H9 (cell line): Measurements from ENCODE around the gene SPRYD4. TPM values are rescaled to one million over a fixed set of nuclear protein-coding genes. Genes with fewer than 3 reads are reported as not detected.

Experiments
- DNase-seq: peaks from one replicate; pipeline ENCODE4 v3.0.0-alpha.2; 2017
- H2AFZ ChIP-seq: one replicate; pipeline ENCODE4 v1.6.1; 2013; ENCODE audit warnings: mild to moderate bottlenecking, low read length, control low read depth, moderate library complexity
- H2AK5ac ChIP-seq: 2 replicates; pipeline ENCODE4 v1.6.1; 2013; ENCODE audit warnings: low read length, control low read depth, mixed read lengths; ENCODE audit not compliant: insufficient read length
- H2BK120ac ChIP-seq: one replicate; pipeline ENCODE4 v1.6.1; 2013; ENCODE audit warnings: low read depth, mild to moderate bottlenecking, low read length, control low read depth, inconsistent platforms; ENCODE audit not compliant: poor library complexity, severe bottlenecking
- H2BK12ac ChIP-seq: 2 replicates; pipeline ENCODE4 v1.6.1; 2013; ENCODE audit warnings: low read length, control low read depth, mixed read lengths, low read depth; ENCODE audit not compliant: insufficient read length
- H2BK15ac ChIP-seq: 2 replicates; pipeline ENCODE4 v1.6.1; 2013; ENCODE audit warnings: low read depth, low read length, control low read depth
- H2BK20ac ChIP-seq: one replicate; pipeline ENCODE4 v1.6.1; 2013; ENCODE audit warnings: low read depth, mild to moderate bottlenecking, low read length, control low read depth, inconsistent platforms; ENCODE audit not compliant: poor library complexity, severe bottlenecking
- H2BK5ac ChIP-seq: 2 replicates; pipeline ENCODE4 v1.6.1; 2013; ENCODE audit warnings: low read length, control low read depth, mixed read lengths; ENCODE audit not compliant: insufficient read length
- H3K14ac ChIP-seq: 2 replicates; pipeline ENCODE4 v1.6.1; 2013; ENCODE audit warnings: low read length, control low read depth; ENCODE audit not compliant: insufficient read depth
- H3K18ac ChIP-seq: 2 replicates; pipeline ENCODE4 v1.6.1; 2013; ENCODE audit warnings: low read depth, mild to moderate bottlenecking, mixed read lengths, low read length, control low read depth; ENCODE audit not compliant: insufficient read length
- H3K23ac ChIP-seq: 2 replicates; pipeline ENCODE4 v1.6.1; 2013; ENCODE audit warnings: low read length, control low read depth, mixed read lengths, low read depth; ENCODE audit not compliant: insufficient read length
- H3K23me2 ChIP-seq: 2 replicates; pipeline ENCODE4 v1.6.1; 2013; ENCODE audit warnings: low read depth, mild to moderate bottlenecking, mixed read lengths, low read length, control low read depth; ENCODE audit not compliant: insufficient read length, poor library complexity, severe bottlenecking
- H3K27ac ChIP-seq: 2 replicates; pipeline ENCODE4 v1.5.1; 2013; ENCODE audit warnings: low read length, control low read depth, mixed read lengths, low read depth; ENCODE audit not compliant: insufficient read length
- H3K27me3 ChIP-seq: 2 replicates; pipeline ENCODE4 v1.6.1; 2013; ENCODE audit warnings: low read length, control low read depth, inconsistent platforms; ENCODE audit not compliant: insufficient read depth
- H3K4ac ChIP-seq: 2 replicates; pipeline ENCODE4 v1.6.1; 2013; ENCODE audit warnings: low read depth, mild to moderate bottlenecking, control low read depth, inconsistent platforms, low read length, moderate library complexity
- H3K4me1 ChIP-seq: 2 replicates; pipeline ENCODE4 v1.6.1; 2013; ENCODE audit warnings: low read length, control low read depth, inconsistent platforms; ENCODE audit not compliant: insufficient read depth
- H3K4me2 ChIP-seq: 2 replicates; pipeline ENCODE4 v1.6.1; 2013; ENCODE audit warnings: low read length, control low read depth, mixed read lengths; ENCODE audit not compliant: insufficient read length, insufficient read depth
- H3K56ac ChIP-seq: 2 replicates; pipeline ENCODE4 v1.6.1; 2013; ENCODE audit warnings: low read depth, mild to moderate bottlenecking, mixed read lengths, low read length, control low read depth; ENCODE audit not compliant: insufficient read length
- H3K79me1 ChIP-seq: 2 replicates; pipeline ENCODE4 v1.6.1; 2013; ENCODE audit warnings: low read depth, mild to moderate bottlenecking, moderate library complexity, low read length, control low read depth, inconsistent platforms; ENCODE audit not compliant: insufficient read depth, poor library complexity, severe bottlenecking
- H3K79me2 ChIP-seq: 2 replicates; pipeline ENCODE4 v1.6.1; 2013; ENCODE audit warnings: low read length, control low read depth, inconsistent platforms; ENCODE audit not compliant: insufficient read depth
- H3K9ac ChIP-seq: 2 replicates; pipeline ENCODE4 v1.6.1; 2013; ENCODE audit warnings: low read length, control low read depth, mixed read lengths; ENCODE audit not compliant: insufficient read length; ENCODE audit errors: extremely low read depth
- H3K9me3 ChIP-seq: one replicate; pipeline ENCODE4 v1.6.1; 2013; ENCODE audit warnings: low read depth, low read length, inconsistent platforms; ENCODE audit not compliant: control insufficient read depth
- H3T11ph ChIP-seq: one replicate; pipeline ENCODE4 v1.6.1; 2013; ENCODE audit warnings: mild to moderate bottlenecking, low read length, control low read depth, inconsistent platforms
- H4K20me1 ChIP-seq: one replicate; pipeline ENCODE4 v1.6.1; 2013; ENCODE audit not compliant: control insufficient read depth, insufficient read length, insufficient read depth
- H4K5ac ChIP-seq: 2 replicates; pipeline ENCODE4 v1.6.1; 2013; ENCODE audit warnings: low read depth, mild to moderate bottlenecking, mixed read lengths, low read length, control low read depth; ENCODE audit not compliant: insufficient read length
- H4K8ac ChIP-seq: replicated peaks from 2 replicates; pipeline ENCODE4 v1.6.1; 2013; ENCODE audit warnings: low read length, control low read depth, mixed read lengths, low read depth; ENCODE audit not compliant: insufficient read length
- H4K91ac ChIP-seq: 2 replicates; pipeline ENCODE4 v1.6.1; 2013; ENCODE audit warnings: low read depth, mild to moderate bottlenecking, moderate library complexity, mixed read lengths, low read length, control low read depth; ENCODE audit not compliant: insufficient read length
- H3K27ac Mint-ChIP-seq, 3 experiments: 2 replicates in 2 of 3; 3 replicates in 1 of 3; pipeline ENCODE4 v1.8.0; 2020 to 2021; ENCODE audit warnings: mixed read lengths in 3 of 3, mild to moderate bottlenecking in 1 of 3, moderate library complexity in 1 of 3
- H3K27me3 Mint-ChIP-seq: 2 replicates; pipeline ENCODE4 v1.8.0; 2021; ENCODE audit warnings: low read depth, mild to moderate bottlenecking, moderate library complexity, mixed read lengths
- H3K36me3 Mint-ChIP-seq, 3 experiments: 2 replicates in 2 of 3; 3 replicates in 1 of 3; pipeline ENCODE4 v1.8.0; 2020 to 2021; ENCODE audit warnings: low read depth in 3 of 3, mixed read lengths in 3 of 3; ENCODE audit not compliant: insufficient read depth in 1 of 3
- H3K4me1 Mint-ChIP-seq, 2 experiments: 2 replicates each; pipeline ENCODE4 v1.8.0; 2020; ENCODE audit warnings: mixed read lengths in 2 of 2
- H3K4me3 Mint-ChIP-seq, 2 experiments: 2 replicates in 1 of 2; 3 replicates in 1 of 2; pipeline ENCODE4 v1.8.0; 2020 to 2021; ENCODE audit warnings: mild to moderate bottlenecking in 2 of 2, mixed read lengths in 2 of 2, moderate library complexity in 1 of 2
- H3K9me3 Mint-ChIP-seq, 2 experiments: 2 replicates in 1 of 2; 3 replicates in 1 of 2; pipeline ENCODE4 v1.8.0; 2020; ENCODE audit warnings: mild to moderate bottlenecking in 2 of 2, mixed read lengths in 2 of 2, moderate library complexity in 1 of 2
- CTCF ChIP-seq: fragments of 200-600 bp; sonication (generic); conservative IDR thresholded peaks from 3 replicates; pipeline ENCODE4 v1.8.0; 2021; ENCODE audit warnings: antibody characterized with exemption, mild to moderate bottlenecking
- WGBS: extraction: QIAGEN DNeasy Blood & Tissue Kit; methylation state at CpG from one replicate; pipeline ENCODE4 v1.1.7; 2013; ENCODE audit warnings: missing lambda C conversion rate, low lambda C conversion rate, mixed read lengths; ENCODE audit not compliant: insufficient read length; ENCODE audit errors: extremely low coverage; 5-methylcytosine and 5-hydroxymethylcytosine counted together
- total RNA-seq: library from RNA; stranded (reverse); gene quantifications from 2 replicates; pipeline ENCODE4 v1.2.1, GENCODE V29; 2021

SPRYD4 gene
- total RNA-seq, 1 experiment from 2014 or later = 4.9 TPM

GRCh38 chr12:56425940-56426438 is 42.4 kb upstream of the SPRYD4 start:
- H2BK15ac ChIP-seq = no peak overlapping the region
- H4K20me1 ChIP-seq = no peaks in the 10 kb centered on the region
- H4K91ac ChIP-seq = no peak overlapping the region
- no peak overlapping the region for H2BK120ac ChIP-seq
- no peaks in the 10 kb centered on the region for H3K4me1 ChIP-seq
- no peak for TF ChIP-seq CTCF
- no peak for DNase-seq
- H3K9me3 ChIP-seq = no peaks in the 10 kb centered on the region
- no peak overlapping the region for H3K23ac ChIP-seq
- H2AK5ac ChIP-seq = no peak overlapping the region
- no peaks in the 10 kb centered on the region for H3K4me1 Mint-ChIP-seq
- no peaks in the 10 kb centered on the region for H3K27me3 ChIP-seq
- no peak overlapping the region for H3K27ac ChIP-seq
- H3K4ac ChIP-seq = no peak overlapping the region
- no peaks in the 10 kb centered on the region for H3K79me1 ChIP-seq
- no peak overlapping the region for H4K5ac ChIP-seq
- no peak overlapping the region for H2BK20ac ChIP-seq
- no peak overlapping the region for H3K14ac ChIP-seq
- no peak overlapping the region for H2BK12ac ChIP-seq
- H3K79me2 ChIP-seq = no peaks in the 10 kb centered on the region
- peaks cover 43 to 88% (median 78%) of the 10 kb centered on the region in 3 experiments; a peak in 6 of 7 replicates for H3K36me3 Mint-ChIP-seq
- H3K18ac ChIP-seq = no peak overlapping the region
- no CpG with 5 or more reads among the region's 3 CpGs for WGBS
- no peaks in the 10 kb centered on the region for H3K23me2 ChIP-seq
- H3K9ac ChIP-seq = no peak overlapping the region
- H3K4me2 ChIP-seq = no peak overlapping the region
- H2BK5ac ChIP-seq = no peak overlapping the region
- H3K27ac Mint-ChIP-seq = no peak overlapping the region
- H4K8ac ChIP-seq = no peak overlapping the region
- H3K9me3 Mint-ChIP-seq = no peaks in the 10 kb centered on the region
- no peak overlapping the region for H3K4me3 Mint-ChIP-seq
- H3K27me3 Mint-ChIP-seq = no peaks in the 10 kb centered on the region
- no peak overlapping the region for H3K56ac ChIP-seq
- no peak overlapping the region for H2AFZ ChIP-seq
- H3T11ph ChIP-seq = no peak overlapping the region
